IMR-90 (cell line): ENCODE data around the gene CNOT2. TPM values are rescaled to one million over a fixed set of nuclear protein-coding genes. Genes with fewer than 3 reads are reported as not detected.

Source experiments
- ATAC-seq: fragments of 200-7000 bp; cut with Tn5 transposase; 2 replicates; pipeline ENCODE4 v1.9.1; 2020; ENCODE audit warnings: low read depth, mild to moderate bottlenecking, moderate library complexity
- BruUV-seq: library from RNA; stranded (reverse); fragments of 400-500 nt; replicated peaks from 2 replicates; lab custom pipeline; 2021; lab: Mats Ljungman, UMichigan
- CTCF ChIA-PET: fragments of 300-600 bp; formaldehyde crosslinking; extraction: SDS; loops from one replicate; lab custom pipeline; 2021; ENCODE audit warnings: antibody characterized with exemption; lab: Yijun Ruan, JAX
- POLR2A ChIA-PET: fragments of 300-600 bp; sonication (Branson Sonifier 250); formaldehyde crosslinking; loops from one replicate; lab custom pipeline; 2022; ENCODE audit warnings: antibody characterized with exemption; ENCODE audit not compliant: unreplicated experiment; lab: Charles Lee
- DNase-seq: peaks from one replicate; pipeline ENCODE4 v3.0.0; 2013
- H2AFZ ChIP-seq: replicated peaks from 2 replicates; pipeline ENCODE3; 2013; ENCODE audit warnings: low read length, mild to moderate bottlenecking; ENCODE audit not compliant: poor library complexity
- H2AK5ac ChIP-seq: 2 replicates; pipeline ENCODE4 v1.6.1; 2013; ENCODE audit warnings: low read depth, low read length, inconsistent platforms
- H2AK9ac ChIP-seq: replicated peaks from 2 replicates; pipeline ENCODE3; 2013; ENCODE audit warnings: mild to moderate bottlenecking, low read depth, low read length, moderate library complexity; ENCODE audit not compliant: poor library complexity
- H2BK120ac ChIP-seq: 2 replicates; pipeline ENCODE4 v1.6.1; 2013; ENCODE audit warnings: low read depth, low read length, inconsistent platforms
- H2BK15ac ChIP-seq: 3 replicates; pipeline ENCODE4 v1.6.1; 2013; ENCODE audit warnings: low read depth, low read length, inconsistent platforms
- H2BK20ac ChIP-seq: 2 replicates; pipeline ENCODE4 v1.6.1; 2013; ENCODE audit warnings: low read depth, mild to moderate bottlenecking, inconsistent platforms, low read length, moderate library complexity
- H2BK5ac ChIP-seq: 2 replicates; pipeline ENCODE4 v1.6.1; 2013; ENCODE audit warnings: mild to moderate bottlenecking, low read depth, low read length, inconsistent platforms; ENCODE audit not compliant: poor library complexity, severe bottlenecking
- H3K14ac ChIP-seq: replicated peaks from 2 replicates; pipeline ENCODE4 v1.6.1; 2013; ENCODE audit warnings: low read depth, low read length, inconsistent platforms
- H3K18ac ChIP-seq: 2 replicates; pipeline ENCODE4 v1.6.1; 2013; ENCODE audit warnings: low read depth, low read length, control low read depth
- H3K23ac ChIP-seq: 2 replicates; pipeline ENCODE4 v1.6.1; 2013; ENCODE audit warnings: low read depth, low read length, inconsistent platforms
- H3K27ac ChIP-seq: 2 replicates; pipeline ENCODE4 v1.5.1; 2013; ENCODE audit warnings: mild to moderate bottlenecking, control low read depth, low read length; ENCODE audit not compliant: insufficient read depth
- H3K27me3 ChIP-seq: 2 replicates; pipeline ENCODE4 v1.6.1; 2013; ENCODE audit warnings: low read length; ENCODE audit not compliant: control insufficient read depth, insufficient read depth
- H3K36me3 ChIP-seq: 2 replicates; pipeline ENCODE4 v1.6.1; 2013; ENCODE audit warnings: low read length, mixed read lengths; ENCODE audit not compliant: control insufficient read depth, insufficient read depth
- H3K4ac ChIP-seq: 2 replicates; pipeline ENCODE4 v1.6.1; 2013; ENCODE audit warnings: low read depth, low read length, inconsistent platforms
- H3K4me1 ChIP-seq: 2 replicates; pipeline ENCODE4 v1.6.1; 2013; ENCODE audit warnings: low read length, mixed read lengths; ENCODE audit not compliant: control insufficient read depth, insufficient read depth
- H3K4me2 ChIP-seq: 2 replicates; pipeline ENCODE4 v1.6.1; 2013; ENCODE audit warnings: low read depth, mild to moderate bottlenecking, control low read depth, low read length, moderate library complexity
- H3K4me3 ChIP-seq: 2 replicates; pipeline ENCODE4 v1.5.1; 2013; ENCODE audit warnings: low read depth, mild to moderate bottlenecking, control low read depth, low read length, moderate library complexity; ENCODE audit not compliant: insufficient read depth
- H3K56ac ChIP-seq: 2 replicates; pipeline ENCODE4 v1.6.1; 2013; ENCODE audit warnings: low read length, inconsistent platforms; ENCODE audit not compliant: insufficient read depth; ENCODE audit errors: extremely low read depth
- H3K79me1 ChIP-seq, 2 experiments: 2 replicates each; pipeline ENCODE4 v1.6.1; 2013; ENCODE audit warnings: low read length in 2 of 2, inconsistent platforms in 1 of 2, low read depth in 1 of 2
- H3K9ac ChIP-seq: 2 replicates; pipeline ENCODE4 v1.6.1; 2013; ENCODE audit warnings: low read depth, low read length, control low read depth
- H3K9me1 ChIP-seq: 2 replicates; pipeline ENCODE4 v1.6.1; 2013; ENCODE audit warnings: low read length, inconsistent platforms; ENCODE audit not compliant: insufficient read depth
- H3K9me3 ChIP-seq: 2 replicates; pipeline ENCODE4 v1.6.1; 2013; ENCODE audit warnings: low read length; ENCODE audit not compliant: control insufficient read depth, insufficient read depth
- H4K20me1 ChIP-seq: 2 replicates; pipeline ENCODE4 v1.6.1; 2013; ENCODE audit warnings: low read length, inconsistent platforms; ENCODE audit not compliant: insufficient read depth
- H4K5ac ChIP-seq: 2 replicates; pipeline ENCODE4 v1.6.1; 2013; ENCODE audit warnings: mild to moderate bottlenecking, low read depth, low read length, control low read depth
- H4K8ac ChIP-seq, 2 experiments: 2 replicates each; pipeline ENCODE4 v1.6.1; 2013; ENCODE audit warnings: low read depth in 2 of 2, low read length in 2 of 2, control low read depth in 1 of 2, inconsistent platforms in 1 of 2
- H4K91ac ChIP-seq: 2 replicates; pipeline ENCODE4 v1.6.1; 2013; ENCODE audit warnings: low read depth, low read length, inconsistent platforms; ENCODE audit not compliant: insufficient read depth
- CEBPB ChIP-seq: IDR thresholded peaks from 2 replicates; pipeline ENCODE4 v1.6.1; 2012; ENCODE audit warnings: low read depth, low read length, improper control_type of control experiment
- CHD1 ChIP-seq: IDR thresholded peaks from 2 replicates; pipeline ENCODE4 v1.6.1; 2012; ENCODE audit warnings: low read depth, low read length, improper control_type of control experiment
- ELK1 ChIP-seq: fragments of 150-350 bp; IDR thresholded peaks from 2 replicates; pipeline ENCODE4 v1.6.1; 2016; ENCODE audit warnings: low read depth, mild to moderate bottlenecking, low read length, moderate library complexity, borderline replicate concordance
- FOS ChIP-seq: fragments of 150-350 bp; IDR thresholded peaks from 2 replicates; pipeline ENCODE4 v1.6.1; 2016; ENCODE audit warnings: low read depth, low read length
- MAZ ChIP-seq: IDR thresholded peaks from 2 replicates; pipeline ENCODE4 v1.6.1; 2012; ENCODE audit warnings: low read depth, mild to moderate bottlenecking, low read length, improper control_type of control experiment, moderate library complexity, borderline replicate concordance
- MXI1 ChIP-seq: IDR thresholded peaks from 2 replicates; pipeline ENCODE4 v1.6.1; 2012; ENCODE audit warnings: low read depth, mild to moderate bottlenecking, low read length, moderate library complexity, borderline replicate concordance
- NFE2L2 ChIP-seq: fragments of 150-350 bp; IDR thresholded peaks from 2 replicates; pipeline ENCODE4 v1.6.1; 2016; ENCODE audit warnings: low read depth, mild to moderate bottlenecking, low read length
- RAD21 ChIP-seq: IDR thresholded peaks from 2 replicates; pipeline ENCODE4 v1.6.1; 2012; ENCODE audit warnings: low read length, improper control_type of control experiment
- SMC3 ChIP-seq: fragments of 150-350 bp; IDR thresholded peaks from 2 replicates; pipeline ENCODE4 v1.6.1; 2016; ENCODE audit warnings: low read depth, mild to moderate bottlenecking, antibody characterized with exemption, low read length, moderate library complexity
- WGBS, 2 experiments: methylation state at CpG; one replicate each; pipeline versions ENCODE4 v1.1.5 to v1.1.7; 2013; ENCODE audit warnings: missing lambda C conversion rate in 2 of 2; ENCODE audit not compliant: insufficient read length in 1 of 2; ENCODE audit errors: extremely low coverage in 2 of 2; 5-methylcytosine and 5-hydroxymethylcytosine counted together
- dilution Hi-C: fragments of 300-500 bp; cut with HindIII; formaldehyde crosslinking; loops from one replicate; pipeline ENCODE4 v1.14.3; 2018; ENCODE audit warnings: low sequenced_read_pairs; ENCODE audit not compliant: unreplicated experiment
- in situ Hi-C: fragments of 300-500 bp; cut with MboI; formaldehyde crosslinking; loops from 3 replicates; pipeline ENCODE4 v1.14.3; 2019; ENCODE audit warnings: low sequenced_read_pairs, inconsistent platforms, mixed read lengths
- intact Hi-C: fragments of 100-400 bp; cut with micrococcal nuclease; formaldehyde crosslinking; loops from 2 replicates; pipeline ENCODE4 v1.10.0; 2022
- polyA plus RNA-seq, 3 experiments: library from polyadenylated mRNA; depleted of rRNA; stranded (reverse); fragments of >200 nt; gene quantifications; 2 replicates each; pipeline ENCODE4 v1.2.3, GENCODE V29; 2012; ENCODE audit warnings: low replicate concordance in 1 of 3
- total RNA-seq: library from RNA; depleted of rRNA; stranded (reverse); fragments of >200 nt; gene quantifications from 2 replicates; pipeline ENCODE4 v1.2.3, GENCODE V29; 2012
- TF ChIP-seq, protein P1 (sequence below): conservative IDR thresholded peaks from 2 replicates; pipeline ENCODE4 v1.5.1; 2012; ENCODE audit warnings: mild to moderate bottlenecking, low read depth, low read length, improper control_type of control experiment

CNOT2 gene
- total and polyA plus RNA-seq, 2 of the 4 experiments (the other 2 are of a cell fraction): 63.4 to 159 TPM

- BruUV-seq: no TSS peak
Measured at GRCh38 chr12:70329728-70330127, 86.5 kb downstream of the CNOT2 start.

More at GRCh38 chr12:70329728-70330127, 86.5 kb downstream of the CNOT2 start:
- Histone ChIP-seq H3K4me1 (no peaks in the 10 kb centered on the region), H3K56ac (no peak overlapping the region), H3K9me1 (peaks cover 4% of the 10 kb centered on the region; the same call in 1 of the 2 replicates), H3K36me3 (peaks cover 6% of the 10 kb centered on the region; the same call in 1 of the 2 replicates), H2BK5ac (no peak overlapping the region), H4K8ac (no peak overlapping the region), H2BK20ac (no peak overlapping the region), H3K18ac (no peak overlapping the region), H3K9ac (no peak overlapping the region), H4K91ac (no peak overlapping the region), H4K5ac (no peak overlapping the region), H3K9me3 (no peaks in the 10 kb centered on the region), H2AK5ac (no peak overlapping the region), H3K79me1 (peaks cover 14% of the 10 kb centered on the region in 2 experiments), H2BK120ac (no peak overlapping the region), H2AK9ac (no peak overlapping the region), H3K27me3 (no peaks in the 10 kb centered on the region), H2AFZ (no peak overlapping the region), H3K4me3 (no peak overlapping the region), H3K14ac (no peak overlapping the region), H2BK15ac (no peak overlapping the region), H3K23ac (no peak overlapping the region), H3K4me2 (no peak overlapping the region), H3K27ac (no peak overlapping the region), H4K20me1 (no peaks in the 10 kb centered on the region), H3K4ac (no peak overlapping the region)
- CTCF ChIA-PET: interaction anchor here (0.6 to 0.9 kb wide), 3 partner anchors 9 to 68 kb away, joined by 3 read pairs; no protein-coding TSS in a partner anchor
- DNase-seq (no peak), ATAC-seq (no peak)
- dilution Hi-C loops: no loop called here
- POLR2A ChIA-PET: no interaction called here
- intact Hi-C loops: no loop called here
- in situ Hi-C loops: no loop called here
- WGBS, 2 experiments: no CpG with 5 or more reads among the region's 3 CpGs
- TF ChIP-seq FOS (no peak), NFE2L2 (no peak), RAD21 (no peak), CHD1 (no peak), MAZ (no peak), SMC3 (no peak), CEBPB (no peak), ELK1 (no peak), MXI1 (no peak)
- TF ChIP-seq, protein P1, sequence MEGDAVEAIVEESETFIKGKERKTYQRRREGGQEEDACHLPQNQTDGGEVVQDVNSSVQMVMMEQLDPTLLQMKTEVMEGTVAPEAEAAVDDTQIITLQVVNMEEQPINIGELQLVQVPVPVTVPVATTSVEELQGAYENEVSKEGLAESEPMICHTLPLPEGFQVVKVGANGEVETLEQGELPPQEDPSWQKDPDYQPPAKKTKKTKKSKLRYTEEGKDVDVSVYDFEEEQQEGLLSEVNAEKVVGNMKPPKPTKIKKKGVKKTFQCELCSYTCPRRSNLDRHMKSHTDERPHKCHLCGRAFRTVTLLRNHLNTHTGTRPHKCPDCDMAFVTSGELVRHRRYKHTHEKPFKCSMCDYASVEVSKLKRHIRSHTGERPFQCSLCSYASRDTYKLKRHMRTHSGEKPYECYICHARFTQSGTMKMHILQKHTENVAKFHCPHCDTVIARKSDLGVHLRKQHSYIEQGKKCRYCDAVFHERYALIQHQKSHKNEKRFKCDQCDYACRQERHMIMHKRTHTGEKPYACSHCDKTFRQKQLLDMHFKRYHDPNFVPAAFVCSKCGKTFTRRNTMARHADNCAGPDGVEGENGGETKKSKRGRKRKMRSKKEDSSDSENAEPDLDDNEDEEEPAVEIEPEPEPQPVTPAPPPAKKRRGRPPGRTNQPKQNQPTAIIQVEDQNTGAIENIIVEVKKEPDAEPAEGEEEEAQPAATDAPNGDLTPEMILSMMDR: no peak
